Measurements from ENCODE around the gene FLOT2. TPM values are rescaled to one million over a fixed set of nuclear protein-coding genes. Genes with fewer than 3 reads are reported as not detected.

The FLOT2 gene
- polyA plus RNA-seq, 1 donor (not counting 4 experiments of a cell fraction or from before 2014, with no cell fraction given): 67.2 TPM

DNA sequence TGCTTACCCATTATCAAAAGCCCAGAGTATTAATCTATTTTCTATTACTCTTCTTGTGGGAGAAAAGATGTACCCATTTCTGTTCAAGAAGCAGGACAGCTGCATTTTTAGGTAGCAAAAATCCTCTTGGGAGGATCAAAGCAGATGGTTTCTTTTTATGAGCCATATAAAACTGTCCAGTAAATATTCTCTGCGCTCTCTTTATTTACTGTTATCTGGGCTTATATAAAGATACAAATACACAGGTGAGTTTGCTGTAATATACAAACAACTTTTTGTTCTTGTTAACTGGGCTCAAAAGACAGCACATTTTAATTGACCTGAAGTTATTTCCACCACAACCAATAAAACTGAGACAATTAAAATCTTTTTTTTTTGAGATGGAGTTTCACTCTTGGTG lies 43.7 kb upstream of the FLOT2 start:
- dilution Hi-C loops (cut with MboI; ENCODE audit: extremely low pct_ligation_motif_present, low sequenced_read_pairs): no loop called here
- peaks cover 92% of the 10 kb centered on the region for H3K79me2 ChIP-seq (ENCODE audit: control insufficient read depth, insufficient read depth, low read length)
- no peak overlapping the region for H3K4me2 ChIP-seq (ENCODE audit: control insufficient read depth, extremely low read depth, insufficient read depth, low read depth, low read length)
- H3K4me1 ChIP-seq (ENCODE audit: control insufficient read depth, extremely low read depth, insufficient read depth, low read length): peaks cover 15% of the 10 kb centered on the region
- TF ChIP-seq EZH2 (IDR thresholded peaks at IDR 0.05; ENCODE audit: low read length): no peak
- TF ChIP-seq, protein P1, sequence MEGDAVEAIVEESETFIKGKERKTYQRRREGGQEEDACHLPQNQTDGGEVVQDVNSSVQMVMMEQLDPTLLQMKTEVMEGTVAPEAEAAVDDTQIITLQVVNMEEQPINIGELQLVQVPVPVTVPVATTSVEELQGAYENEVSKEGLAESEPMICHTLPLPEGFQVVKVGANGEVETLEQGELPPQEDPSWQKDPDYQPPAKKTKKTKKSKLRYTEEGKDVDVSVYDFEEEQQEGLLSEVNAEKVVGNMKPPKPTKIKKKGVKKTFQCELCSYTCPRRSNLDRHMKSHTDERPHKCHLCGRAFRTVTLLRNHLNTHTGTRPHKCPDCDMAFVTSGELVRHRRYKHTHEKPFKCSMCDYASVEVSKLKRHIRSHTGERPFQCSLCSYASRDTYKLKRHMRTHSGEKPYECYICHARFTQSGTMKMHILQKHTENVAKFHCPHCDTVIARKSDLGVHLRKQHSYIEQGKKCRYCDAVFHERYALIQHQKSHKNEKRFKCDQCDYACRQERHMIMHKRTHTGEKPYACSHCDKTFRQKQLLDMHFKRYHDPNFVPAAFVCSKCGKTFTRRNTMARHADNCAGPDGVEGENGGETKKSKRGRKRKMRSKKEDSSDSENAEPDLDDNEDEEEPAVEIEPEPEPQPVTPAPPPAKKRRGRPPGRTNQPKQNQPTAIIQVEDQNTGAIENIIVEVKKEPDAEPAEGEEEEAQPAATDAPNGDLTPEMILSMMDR (optimal IDR thresholded peaks at IDR 0.05 in 1 of 3, IDR thresholded peaks at IDR 0.05 in 1 of 3, conservative IDR thresholded peaks at IDR 0.05 in 1 of 3; ENCODE audit: extremely low read depth in 1 of 3, insufficient read depth in 2 of 3, low read length in 3 of 3): no peak
- H3K9me3 ChIP-seq (ENCODE audit: control insufficient read depth, low read depth, low read length): no peaks in the 10 kb centered on the region
- no peak for DNase-seq (ENCODE audit: low read depth, low spot score)
- H3K36me3 ChIP-seq (ENCODE audit: control insufficient read depth in 2 of 2, extremely low read depth in 1 of 2, insufficient read depth in 2 of 2, low read length in 2 of 2): peaks cover 5 to 9% of the 10 kb centered on the region in 2 experiments
- no peaks in the 10 kb centered on the region for H3K9me1 ChIP-seq (ENCODE audit: control insufficient read depth, extremely low read depth, insufficient read depth, low read length)
- H4K20me1 ChIP-seq (ENCODE audit: control insufficient read depth, extremely low read depth, insufficient read depth, low read length): peaks cover 4% of the 10 kb centered on the region
- H2AFZ ChIP-seq (ENCODE audit: control insufficient read depth, low read length): no peak overlapping the region
- H3K27me3 ChIP-seq (ENCODE audit: control insufficient read depth, extremely low read depth, insufficient read depth, low read length): no peaks in the 10 kb centered on the region
- H3K27ac ChIP-seq (ENCODE audit: control insufficient read depth, insufficient read depth, low read length): no peak overlapping the region
- FAIRE-seq: no peak
- no peak overlapping the region for H3K4me3 ChIP-seq (ENCODE audit: control insufficient read depth in 2 of 3, extremely low read depth in 1 of 3, insufficient read depth in 2 of 3, low read depth in 1 of 3, low read length in 3 of 3)
- no peak overlapping the region for H3K9ac ChIP-seq (ENCODE audit: control insufficient read depth, extremely low read depth, insufficient read depth, low read length)

DNA sequence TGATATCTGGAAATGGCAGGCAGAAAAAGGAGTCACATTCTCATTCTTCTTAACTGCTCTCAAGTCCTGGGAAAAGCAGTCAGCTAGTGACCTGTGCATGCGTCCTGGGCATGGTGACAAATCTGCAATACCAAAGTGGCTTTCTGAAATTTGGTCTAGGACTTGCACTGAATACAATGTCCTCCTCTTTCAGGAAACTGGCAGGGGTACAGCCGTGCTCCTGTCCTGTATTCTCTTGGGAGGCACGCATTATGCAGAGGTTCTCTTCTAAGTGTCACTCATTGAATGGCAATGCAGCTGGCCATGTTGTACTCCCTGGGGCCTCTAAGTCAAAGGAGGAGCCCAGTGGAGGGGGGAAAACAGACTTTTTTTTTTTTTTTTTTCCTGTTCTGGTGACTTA lies 43.1 kb upstream of the FLOT2 start:
- Histone ChIP-seq H3K27ac (ENCODE audit: control insufficient read depth, insufficient read depth, low read length) (no peak overlapping the region), H3K79me2 (ENCODE audit: control insufficient read depth, insufficient read depth, low read length) (peaks cover 92% of the 10 kb centered on the region), H3K4me3 (ENCODE audit: control insufficient read depth in 2 of 3, extremely low read depth in 1 of 3, insufficient read depth in 2 of 3, low read depth in 1 of 3, low read length in 3 of 3) (no peak overlapping the region), H3K4me2 (ENCODE audit: control insufficient read depth, extremely low read depth, insufficient read depth, low read depth, low read length) (no peak overlapping the region), H4K20me1 (ENCODE audit: control insufficient read depth, extremely low read depth, insufficient read depth, low read length) (peaks cover 4% of the 10 kb centered on the region), H3K4me1 (ENCODE audit: control insufficient read depth, extremely low read depth, insufficient read depth, low read length) (peaks cover 9% of the 10 kb centered on the region), H2AFZ (ENCODE audit: control insufficient read depth, low read length) (no peak overlapping the region), H3K9ac (ENCODE audit: control insufficient read depth, extremely low read depth, insufficient read depth, low read length) (no peak overlapping the region), H3K9me1 (ENCODE audit: control insufficient read depth, extremely low read depth, insufficient read depth, low read length) (no peaks in the 10 kb centered on the region), H3K9me3 (ENCODE audit: control insufficient read depth, low read depth, low read length) (no peaks in the 10 kb centered on the region), H3K27me3 (ENCODE audit: control insufficient read depth, extremely low read depth, insufficient read depth, low read length) (no peaks in the 10 kb centered on the region), H3K36me3 (ENCODE audit: control insufficient read depth in 2 of 2, extremely low read depth in 1 of 2, insufficient read depth in 2 of 2, low read length in 2 of 2) (peaks cover 5 to 9% of the 10 kb centered on the region in 2 experiments)
- DNase-seq (ENCODE audit: low read depth, low spot score) (no peak), FAIRE-seq (no peak)
- TF ChIP-seq, protein P1 (optimal IDR thresholded peaks at IDR 0.05 in 1 of 3, IDR thresholded peaks at IDR 0.05 in 1 of 3, conservative IDR thresholded peaks at IDR 0.05 in 1 of 3; ENCODE audit: extremely low read depth in 1 of 3, insufficient read depth in 2 of 3, low read length in 3 of 3): no peak
- no peak for TF ChIP-seq EZH2 (IDR thresholded peaks at IDR 0.05; ENCODE audit: low read length)
- dilution Hi-C loops (cut with MboI; ENCODE audit: extremely low pct_ligation_motif_present, low sequenced_read_pairs): no loop called here

All from keratinocyte (primary cell).